GM19463 (cell line): ENCODE results near the gene ADARB1.

Source experiments
- ATAC-seq: cut with Tn5 transposase; IDR thresholded peaks from one replicate; pipeline ENCODE4 v1.9.1; 2021; ENCODE audit warnings: mild to moderate bottlenecking, moderate library complexity; ENCODE audit not compliant: unreplicated experiment

ADARB1 gene

DNA sequence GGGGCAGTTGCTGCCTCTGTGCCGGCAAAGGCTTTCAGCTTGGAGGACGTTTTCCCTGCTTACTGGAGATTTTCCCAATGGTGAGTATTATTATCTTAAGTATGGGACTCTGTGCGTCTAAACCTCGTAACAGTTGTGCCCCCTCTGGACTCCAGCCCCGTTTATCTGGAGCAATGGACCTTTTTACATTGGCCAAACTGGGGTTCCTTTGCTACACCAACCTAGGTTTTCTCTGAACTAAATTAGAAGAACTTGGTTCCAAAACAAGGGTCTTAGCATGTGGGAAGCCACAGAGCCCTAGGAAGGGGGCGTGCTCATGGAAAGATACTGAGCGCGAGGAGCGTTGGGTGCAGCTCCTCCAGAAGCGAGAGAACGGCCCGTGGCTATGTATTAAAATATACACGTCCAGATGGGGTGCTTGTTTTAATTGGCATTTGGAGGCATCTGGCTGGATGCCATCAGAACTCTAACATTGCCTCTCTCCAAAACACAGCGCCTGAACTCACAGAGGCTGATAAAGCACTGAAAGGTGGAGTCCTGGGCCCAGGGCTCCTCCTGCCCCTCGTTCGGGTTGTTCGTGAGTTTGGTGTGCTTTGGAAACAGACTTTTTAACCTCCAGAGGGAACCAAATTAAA lies 184.9 kb downstream of the ADARB1 start:
- ATAC-seq: no peak

DNA sequence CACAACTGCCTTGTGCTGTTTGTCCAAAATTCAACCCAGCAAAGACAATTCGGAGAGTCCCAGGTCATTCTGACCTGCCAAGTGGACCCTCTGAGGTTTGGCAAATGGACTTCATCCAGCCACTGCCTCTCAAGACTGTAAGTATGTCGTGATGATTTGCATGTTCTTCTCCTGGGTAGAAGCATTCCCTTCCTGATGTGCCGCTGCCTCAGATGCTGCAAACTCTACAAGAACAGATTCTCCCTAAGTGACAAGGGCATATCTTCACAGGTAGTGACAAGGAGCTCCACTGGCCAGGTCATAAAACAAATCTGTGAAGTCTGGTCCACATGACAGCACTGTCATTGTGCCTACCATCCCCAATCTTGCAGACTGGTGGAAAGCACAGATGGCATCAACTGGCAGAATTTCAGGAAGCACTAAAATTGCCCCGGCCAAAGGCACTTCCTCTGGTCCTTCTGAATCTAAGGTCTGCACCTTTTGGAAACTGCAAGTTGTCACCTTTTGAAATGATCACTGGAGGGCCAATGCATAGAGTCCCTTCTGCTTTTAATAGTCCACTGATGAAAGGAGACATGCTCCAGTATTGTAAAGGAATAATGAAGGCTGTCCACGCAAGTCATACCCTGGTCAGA lies 185.9 kb downstream of the ADARB1 start:
- ATAC-seq: no peak

DNA sequence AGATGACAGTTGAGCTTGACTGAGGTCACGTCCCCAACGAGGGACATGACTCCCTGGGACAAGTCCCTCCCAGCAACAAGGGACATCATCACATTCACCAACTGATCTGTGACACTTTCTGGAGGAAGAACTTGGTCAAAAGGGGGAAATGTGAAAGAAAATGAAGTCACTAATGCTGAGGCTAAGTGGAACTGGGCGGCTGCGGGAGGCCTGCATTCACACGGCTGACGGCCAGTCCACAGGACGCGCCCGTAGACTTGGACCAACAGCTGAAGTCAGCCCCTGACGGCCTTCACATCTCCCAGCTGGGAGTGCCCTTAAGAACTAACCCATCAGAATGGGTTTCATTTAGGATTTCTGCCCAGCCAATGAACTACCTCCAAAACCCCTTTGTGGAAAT lies 186.7 kb downstream of the ADARB1 start:
- ATAC-seq: no peak

DNA sequence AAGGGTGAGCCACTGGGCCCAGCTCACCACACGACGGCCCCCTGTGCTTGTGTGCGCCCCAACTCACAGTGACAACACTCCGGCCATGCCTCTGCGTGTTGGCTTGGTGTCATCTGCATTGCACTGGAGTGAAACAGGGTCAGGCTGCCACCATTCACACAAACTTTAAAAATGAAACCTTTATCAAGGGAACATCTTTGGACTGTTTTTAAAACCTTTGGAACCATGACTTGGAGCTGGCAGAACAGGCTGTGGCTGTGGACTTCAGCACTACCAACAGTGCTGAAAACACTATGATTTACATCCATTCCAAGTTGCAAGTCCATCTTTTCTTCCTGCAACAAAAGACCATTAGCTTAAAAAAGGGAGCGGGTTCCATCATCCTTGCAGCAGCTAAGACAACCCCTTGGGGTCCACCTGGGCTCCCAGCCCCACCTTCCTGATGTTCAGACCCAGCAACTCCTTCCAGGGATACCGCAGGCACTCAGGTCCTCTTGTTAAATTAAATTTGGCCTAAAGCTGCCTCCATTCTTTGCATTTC lies 187.7 kb downstream of the ADARB1 start:
- ATAC-seq: no peak

DNA sequence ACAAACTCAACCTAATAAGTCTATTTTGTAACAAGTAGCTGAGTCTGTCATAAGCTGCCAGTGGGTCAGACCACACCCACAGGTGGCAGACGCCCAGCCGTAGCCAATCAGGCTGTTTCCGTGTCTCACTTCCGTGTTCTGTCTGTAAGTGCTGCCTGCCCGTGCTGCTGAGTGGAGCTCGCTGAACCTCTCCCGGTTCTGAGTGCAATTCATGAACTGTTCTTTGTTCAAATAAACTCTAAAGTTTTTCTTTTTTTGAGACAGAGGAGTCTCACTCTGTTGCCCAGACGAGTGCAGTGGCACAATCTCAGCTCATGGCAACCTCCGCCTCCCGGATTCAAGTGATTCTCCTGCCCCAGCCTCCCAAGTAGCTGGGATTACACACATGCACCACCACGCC lies 188.2 kb downstream of the ADARB1 start:
- ATAC-seq: no peak

DNA sequence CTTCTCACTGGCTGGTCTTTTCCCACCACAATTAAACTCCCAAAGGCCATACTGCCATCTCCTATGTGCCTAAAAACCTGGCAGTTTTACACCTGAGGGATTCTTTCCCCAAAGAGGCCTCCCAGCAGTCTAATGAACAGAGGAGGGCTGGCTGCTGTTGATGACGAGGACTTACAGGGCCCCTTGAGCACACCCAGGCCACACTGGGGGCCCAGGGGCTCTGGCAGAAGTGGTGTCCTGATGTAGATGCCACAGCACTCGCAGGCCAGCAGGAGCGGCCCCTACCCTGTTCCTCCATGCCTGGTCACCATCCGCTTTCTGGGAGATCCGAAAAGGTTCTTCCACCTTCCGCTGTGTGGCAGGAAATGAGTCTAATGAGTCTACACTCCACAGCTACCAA lies 189.2 kb downstream of the ADARB1 start:
- no peak for ATAC-seq

DNA sequence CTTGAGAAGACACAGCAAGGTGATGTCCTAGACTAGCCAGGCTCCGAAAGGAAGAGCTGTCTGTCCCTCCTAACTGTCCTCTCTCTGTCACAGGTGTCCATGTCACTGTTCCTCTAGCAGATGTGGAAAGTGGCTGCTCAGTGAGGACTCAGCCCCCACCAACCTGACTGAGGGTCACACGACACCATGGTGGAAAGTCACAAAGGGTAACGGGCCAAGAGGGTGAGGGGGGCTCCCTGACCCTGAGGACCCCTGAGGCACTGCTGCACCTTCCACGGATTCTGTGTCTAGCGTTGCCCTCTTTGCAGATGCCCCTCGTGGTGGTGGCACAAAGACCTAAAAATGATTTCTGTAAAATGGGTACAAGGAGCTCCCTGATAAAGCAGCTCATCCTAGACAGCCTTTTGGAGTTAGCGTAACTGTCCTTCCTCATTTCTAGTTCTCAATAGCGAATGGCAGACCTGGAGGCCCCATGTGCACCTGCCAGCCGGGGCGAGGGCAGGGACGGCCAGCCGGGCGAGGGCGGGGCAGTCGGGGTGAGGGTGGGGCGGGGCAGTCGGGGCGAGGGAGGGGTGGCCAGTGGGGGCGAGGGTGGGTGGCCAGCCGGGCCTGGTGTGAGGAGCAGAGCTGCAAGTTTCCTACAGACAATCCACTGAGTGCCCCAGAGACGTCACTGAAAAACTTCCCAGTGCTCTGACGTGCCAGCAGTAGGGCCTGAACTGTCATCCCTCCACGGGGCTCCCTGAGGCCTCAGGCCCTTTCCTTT lies 189.9 kb downstream of the ADARB1 start:
- ATAC-seq: no peak

DNA sequence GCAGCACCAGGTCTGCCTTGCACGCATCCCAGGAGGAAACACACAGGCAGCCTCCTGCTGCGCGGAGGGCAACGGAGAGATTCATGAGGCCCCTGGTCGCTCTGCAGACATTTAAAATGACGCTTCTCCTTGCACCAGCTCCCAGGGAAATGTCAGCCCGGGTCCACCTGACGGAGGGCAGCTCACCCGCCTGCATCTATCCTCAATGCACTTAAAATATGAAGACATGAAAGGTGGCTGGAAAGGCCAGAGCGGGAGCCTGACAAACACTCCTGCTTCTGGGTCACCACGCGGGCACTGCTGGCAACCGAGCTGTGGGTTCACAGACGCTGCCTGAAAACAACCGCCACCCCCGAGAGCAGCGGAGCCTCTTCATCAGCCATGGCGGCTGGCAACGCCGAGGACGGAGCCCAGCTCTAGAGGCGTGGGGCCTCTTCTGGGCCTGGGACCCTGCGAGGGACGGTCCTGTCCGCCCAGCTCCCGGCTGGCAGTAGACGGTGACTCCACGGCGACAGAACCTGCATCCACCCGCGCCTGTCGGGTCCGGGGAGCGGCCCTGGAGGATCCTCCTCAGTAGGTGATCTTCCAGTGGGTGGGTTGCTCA lies 190.6 kb downstream of the ADARB1 start:
- ATAC-seq: no peak

DNA sequence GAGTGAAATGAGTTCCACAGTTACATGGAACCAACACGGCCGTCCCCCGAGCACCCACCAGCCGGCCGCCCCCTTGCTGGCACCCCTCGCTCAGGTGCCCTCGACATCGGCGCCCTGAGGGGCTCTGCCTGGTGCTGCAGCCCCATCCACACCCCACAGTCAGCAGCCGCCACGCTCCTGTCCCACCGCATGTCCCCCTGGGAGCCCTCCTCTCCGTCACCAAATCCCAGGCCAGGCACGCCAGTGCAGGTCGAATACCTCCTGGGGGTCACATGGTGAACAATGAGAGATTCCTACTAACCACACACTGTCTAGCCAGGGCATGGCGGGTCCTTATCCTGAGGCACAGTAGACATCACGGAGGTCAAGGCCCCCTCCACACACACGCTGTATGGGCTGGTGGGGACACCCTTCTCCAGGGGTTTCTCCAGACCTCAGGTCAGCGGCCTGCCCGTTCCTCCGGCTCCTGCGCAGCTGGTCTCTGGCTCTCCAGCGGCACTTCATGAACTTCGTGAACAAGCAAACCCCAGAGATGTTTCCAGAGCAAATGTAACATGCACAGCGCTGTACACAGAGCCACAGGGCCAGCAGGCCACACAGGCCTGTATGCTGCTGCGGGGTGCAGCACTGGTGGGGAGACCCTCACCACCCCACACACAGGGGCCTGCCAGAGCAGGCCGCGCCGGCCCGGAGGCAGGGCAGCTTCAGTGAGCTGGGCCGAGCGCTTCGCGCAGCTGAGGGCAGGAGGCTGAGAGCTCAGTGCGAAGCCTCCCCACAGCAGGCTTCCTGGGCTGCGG lies 191.5 kb downstream of the ADARB1 start:
- no peak for ATAC-seq

DNA sequence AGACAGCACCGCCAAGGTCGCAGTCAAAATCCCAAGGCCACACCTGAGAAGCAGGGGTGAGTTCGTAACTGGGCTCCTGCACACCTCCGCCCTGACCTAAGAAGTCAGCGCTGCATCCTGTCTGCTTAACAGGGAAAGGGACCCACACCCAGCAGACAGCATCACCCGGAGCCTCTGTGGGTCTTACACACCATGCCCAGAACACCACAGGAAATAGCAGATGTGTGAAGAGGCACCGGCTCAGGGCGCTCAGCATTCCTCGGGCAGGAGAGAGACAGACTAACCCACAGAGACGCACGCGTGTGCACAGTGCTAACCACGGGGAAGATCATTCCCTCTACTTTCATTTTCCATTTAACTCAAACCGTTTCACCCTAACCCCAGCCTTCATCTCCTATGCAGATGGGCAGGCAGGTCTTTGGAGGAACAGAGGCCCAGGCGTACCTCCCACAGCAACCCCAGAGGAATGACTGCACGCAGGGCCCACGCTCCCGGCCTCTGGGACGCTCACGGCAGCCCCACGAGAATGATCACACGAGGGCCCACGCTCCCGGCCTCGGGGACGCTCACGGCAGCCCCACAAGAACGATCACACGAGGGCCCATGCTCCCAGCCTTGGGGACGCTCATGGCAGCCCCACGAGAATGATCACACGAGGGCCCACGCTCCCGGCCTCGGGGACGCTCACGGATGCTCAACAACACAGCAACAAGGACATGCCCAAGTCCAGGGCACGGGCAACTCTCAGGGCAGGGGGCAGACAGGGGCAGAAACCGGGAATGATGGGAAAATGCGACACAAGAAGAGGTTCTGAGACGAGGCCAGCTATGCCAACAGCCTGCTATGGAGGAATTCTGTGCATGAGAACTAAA lies 192.4 kb downstream of the ADARB1 start:
- ATAC-seq: no peak

DNA sequence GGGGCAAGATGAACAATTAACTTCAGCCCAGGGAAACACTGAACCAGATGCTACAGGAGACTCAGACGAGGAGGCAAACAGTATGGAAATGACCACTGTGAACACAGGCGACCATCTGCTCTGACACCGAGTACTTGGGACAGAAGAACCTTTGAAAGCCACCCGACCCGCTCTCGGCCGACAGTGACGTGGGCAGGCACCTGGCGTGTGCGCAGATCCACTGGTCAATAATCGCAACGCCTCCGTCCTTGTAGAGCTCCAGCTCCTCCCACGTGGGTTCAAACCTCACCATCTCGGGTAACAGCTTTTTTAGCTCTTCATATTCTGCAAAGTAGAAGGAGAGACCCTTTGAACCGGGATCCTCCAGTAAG lies 193.0 kb downstream of the ADARB1 start:
- no peak for ATAC-seq

DNA sequence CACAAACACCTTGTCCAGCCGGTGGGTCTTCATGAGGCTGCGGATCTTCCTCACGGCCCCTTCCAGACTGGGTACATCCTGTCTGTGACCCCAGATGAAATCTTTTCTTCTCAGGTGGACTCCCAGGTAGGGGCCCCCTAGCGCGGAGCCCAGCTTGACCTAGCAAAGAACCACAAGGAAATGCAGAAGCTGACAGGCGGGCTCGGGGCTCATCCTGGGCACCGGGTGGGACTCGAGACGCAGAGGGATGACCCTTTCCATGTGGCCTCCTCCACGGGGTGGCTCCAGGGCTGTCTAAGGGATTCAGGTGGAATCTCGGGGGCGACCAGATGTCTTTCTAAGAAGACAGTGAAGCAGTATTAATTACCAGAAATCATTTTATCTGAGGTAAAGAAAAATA lies 195.5 kb downstream of the ADARB1 start:
- no peak for ATAC-seq

DNA sequence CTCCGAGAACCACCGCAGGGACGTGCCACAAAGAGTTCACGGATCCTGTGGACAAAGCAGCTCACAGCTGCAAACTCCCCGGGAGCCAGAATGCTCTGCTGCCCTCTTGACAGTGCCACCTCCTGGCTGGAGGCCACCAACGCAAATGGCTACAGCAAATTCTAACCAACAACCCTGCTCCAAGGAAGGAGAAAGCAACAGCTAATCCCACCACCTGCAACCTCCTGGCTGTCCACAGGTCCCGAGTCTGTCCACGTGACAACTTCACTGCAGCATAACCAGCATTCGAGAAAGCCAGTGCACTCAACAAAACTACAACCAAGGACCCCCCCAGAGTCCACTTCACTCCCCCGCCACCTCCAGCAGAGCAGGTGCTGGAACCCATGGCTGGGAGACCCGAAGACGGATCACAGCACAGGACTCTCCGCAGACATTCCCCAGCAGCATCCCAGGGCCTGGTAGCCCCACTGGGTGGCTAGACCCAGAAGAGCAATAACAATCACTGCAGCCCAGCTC lies 196.0 kb downstream of the ADARB1 start:
- ATAC-seq: no peak
